Stomach (tissue), 9 donors: ENCODE results near the gene BOLA2B. TPM values are rescaled to one million over a fixed set of nuclear protein-coding genes. Genes with fewer than 3 reads are reported as not detected.

Source experiments
- DNase-seq, 2 donors: peaks; one replicate each; pipeline versions ENCODE4 v3.0.0 to v3.0.0-alpha.2; 2013 to 2019
- H3K27ac ChIP-seq, 5 donors: fragments of 200-600 bp in 4 of 5; sonication (generic) in 4 of 5; one replicate each; pipeline ENCODE4 v1.5.1; 2013 to 2019; ENCODE audit warnings: mild to moderate bottlenecking in 1 of 5, moderate library complexity in 1 of 5
- H3K27me3 ChIP-seq, 3 donors: fragments of 200-600 bp; sonication (generic); one replicate each; pipeline ENCODE4 v1.5.1; 2017 to 2019; ENCODE audit warnings: mixed run types in 1 of 3
- H3K36me3 ChIP-seq, 4 donors: fragments of 200-600 bp; sonication (generic); 1 replicate in 3 of 4; 2 replicates in 1 of 4; pipeline ENCODE4 v1.5.1; 2016 to 2019
- H3K4me1 ChIP-seq, 4 donors: fragments of 200-600 bp; sonication (generic); one replicate each; pipeline ENCODE4 v1.5.1; 2016 to 2019
- H3K4me3 ChIP-seq, 4 donors: fragments of 200-600 bp; sonication (generic) in 3 of 4; one replicate each; pipeline ENCODE4 v1.5.1; 2016 to 2019; ENCODE audit warnings: mild to moderate bottlenecking in 1 of 4
- H3K9me3 ChIP-seq, 4 donors: fragments of 200-600 bp; sonication (generic); one replicate each; pipeline ENCODE4 v1.5.1; 2016 to 2019
- EP300 ChIP-seq: sonication (generic); formaldehyde crosslinking; IDR thresholded peaks from one replicate; pipeline ENCODE4 v1.6.1; 2017; ENCODE audit warnings: antibody characterized with exemption
- POLR2A ChIP-seq, 4 donors: fragments of 450-650 bp; IDR thresholded peaks; one replicate each; pipeline ENCODE4 v1.6.1; 2016; ENCODE audit warnings: antibody characterized with exemption in 4 of 4, control low read depth in 2 of 4, mild to moderate bottlenecking in 1 of 4, moderate library complexity in 1 of 4
- POLR2AphosphoS5 ChIP-seq, 3 donors: sonication (generic); formaldehyde crosslinking; IDR thresholded peaks; one replicate each; pipeline ENCODE4 v1.6.1; 2016; ENCODE audit warnings: antibody characterized with exemption in 3 of 3
- WGBS, 5 donors: extraction: QIAGEN DNeasy Blood & Tissue Kit in 3 of 5; methylation state at CpG; one replicate each; pipeline versions ENCODE4 v1.1.5 to v1.1.7; 2013 to 2018; 5-methylcytosine and 5-hydroxymethylcytosine counted together
- intact Hi-C: fragments of 100-400 bp; cut with DNase I; formaldehyde crosslinking; loops from one replicate; pipeline ENCODE4 v1.15.1; 2023; ENCODE audit warnings: low total_unique reads
- polyA plus RNA-seq, 3 donors: library from polyadenylated mRNA; stranded (reverse); fragments of 200-250 nt; gene quantifications; one replicate each; pipeline ENCODE4 v1.2.3, GENCODE V29; 2013
- total RNA-seq, 5 donors: library from RNA; depleted of rRNA; stranded (reverse); fragments of >200 nt; gene quantifications; one replicate each; pipeline versions ENCODE4 v1.1.0 to v1.2.3, GENCODE V29; 2014 to 2016
- TF ChIP-seq, protein P1 (sequence below), 7 experiments: fragments of 450-650 bp in 4 of 7; fragments of 200-600 bp in 3 of 7; sonication (generic) in 3 of 7; IDR thresholded peaks; one replicate each; pipeline ENCODE4 v1.5.1; 2016 to 2019; ENCODE audit warnings: antibody characterized with exemption in 7 of 7, control low read depth in 2 of 7, mild to moderate bottlenecking in 1 of 7
- donor health status: healthy with polysubstance abuse.
- donor health status: Bipolar disorder and iron deficiency.
- donor health status: healthy.

BOLA2B gene
- total and polyA plus RNA-seq, 8 donors = 21.3 to 415 (median 281) TPM; not detected in 1

DNA sequence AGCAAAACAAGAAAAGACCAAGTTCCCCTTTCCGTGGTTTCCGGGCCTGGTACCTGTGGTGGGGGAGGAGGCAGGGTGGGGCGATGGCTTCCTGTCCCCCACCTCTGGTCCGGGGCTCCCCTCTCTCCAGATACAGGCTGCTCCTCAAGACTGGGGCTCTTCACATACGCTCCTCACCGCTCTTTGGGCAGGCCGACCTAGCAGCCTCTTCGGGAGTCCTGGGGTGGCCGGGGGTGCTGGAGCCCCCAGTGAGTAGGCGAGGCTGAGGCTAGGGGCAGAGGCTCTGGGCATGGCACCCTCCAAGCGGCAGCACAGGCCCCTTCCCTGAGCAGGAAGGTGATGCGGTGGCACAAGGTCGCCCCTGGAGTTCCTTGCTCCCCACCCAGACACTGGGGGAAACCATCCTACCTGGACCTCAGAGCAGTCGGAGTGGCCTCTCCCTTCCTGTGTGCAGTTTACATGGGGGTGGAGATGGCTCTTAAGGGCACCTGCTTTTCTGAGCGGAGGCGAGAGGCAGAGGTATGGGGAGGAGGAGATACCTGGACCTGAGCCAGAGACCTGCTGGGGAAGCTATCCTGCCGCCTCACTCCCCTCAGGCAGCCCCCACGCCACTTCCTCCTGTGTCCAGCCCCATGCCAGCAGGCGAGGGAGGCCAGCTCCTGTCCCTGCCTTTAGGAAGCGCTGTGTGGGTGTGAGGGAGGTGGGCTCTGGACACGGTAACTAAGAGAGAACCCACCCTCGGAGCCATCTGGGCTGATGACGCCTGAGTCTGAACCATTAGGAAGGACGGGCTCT, 9.2 kb downstream of the BOLA2B start:
- peak; percentile 53 to 67 for DNase-seq
- intact Hi-C loops = no loop called here
- Histone ChIP-seq H3K27ac (peak overlapping the region; percentile 41 to 90 (median 85)), H3K27me3 (no peaks in the 10 kb centered on the region), H3K4me3 (peak overlapping the region; percentile 54 to 65 (median 58)), H3K36me3 (peaks cover 0 to 10% (median 8%) of the 10 kb centered on the region in 4 donors), H3K9me3 (no peaks in the 10 kb centered on the region), H3K4me1 (peaks cover 7 to 41% (median 28%) of the 10 kb centered on the region in 4 donors)
- TF ChIP-seq POLR2AphosphoS5 (IDR thresholded peaks at IDR 0.05) (peak in 1 of 3 donors; percentile 13), POLR2A (IDR thresholded peaks at IDR 0.05) (no peak)
- TF ChIP-seq, protein P1, sequence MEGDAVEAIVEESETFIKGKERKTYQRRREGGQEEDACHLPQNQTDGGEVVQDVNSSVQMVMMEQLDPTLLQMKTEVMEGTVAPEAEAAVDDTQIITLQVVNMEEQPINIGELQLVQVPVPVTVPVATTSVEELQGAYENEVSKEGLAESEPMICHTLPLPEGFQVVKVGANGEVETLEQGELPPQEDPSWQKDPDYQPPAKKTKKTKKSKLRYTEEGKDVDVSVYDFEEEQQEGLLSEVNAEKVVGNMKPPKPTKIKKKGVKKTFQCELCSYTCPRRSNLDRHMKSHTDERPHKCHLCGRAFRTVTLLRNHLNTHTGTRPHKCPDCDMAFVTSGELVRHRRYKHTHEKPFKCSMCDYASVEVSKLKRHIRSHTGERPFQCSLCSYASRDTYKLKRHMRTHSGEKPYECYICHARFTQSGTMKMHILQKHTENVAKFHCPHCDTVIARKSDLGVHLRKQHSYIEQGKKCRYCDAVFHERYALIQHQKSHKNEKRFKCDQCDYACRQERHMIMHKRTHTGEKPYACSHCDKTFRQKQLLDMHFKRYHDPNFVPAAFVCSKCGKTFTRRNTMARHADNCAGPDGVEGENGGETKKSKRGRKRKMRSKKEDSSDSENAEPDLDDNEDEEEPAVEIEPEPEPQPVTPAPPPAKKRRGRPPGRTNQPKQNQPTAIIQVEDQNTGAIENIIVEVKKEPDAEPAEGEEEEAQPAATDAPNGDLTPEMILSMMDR (IDR thresholded peaks at IDR 0.05) = no peak
- WGBS, 5 donors = 32 to 52% (median 42%) methylated on average over 21 to 24 of the region's 24 CpGs

- Histone ChIP-seq H3K36me3 (peaks cover 0 to 10% (median 8%) of the 10 kb centered on the region in 4 donors), H3K27me3 (no peaks in the 10 kb centered on the region), H3K27ac (peak within 1 kb of the TSS; percentile 72 to 90 (median 85)), H3K4me1 (peaks cover 7 to 43% (median 28%) of the 10 kb centered on the region in 4 donors), H3K4me3 (peak within 1 kb of the TSS; percentile 54 to 65 (median 58)), H3K9me3 (no peaks in the 10 kb centered on the region)
- intact Hi-C loops = no loop called here
- peak; percentile 86 to 93 for DNase-seq
- 1 to 3% (median 2%) methylated on average over 53 to 81 of the region's 81 CpGs for WGBS, 5 donors
- TF ChIP-seq, protein P1 (IDR thresholded peaks at IDR 0.05) = no peak
- TF ChIP-seq POLR2AphosphoS5 (IDR thresholded peaks at IDR 0.05) = peak in 2 of 3 donors; percentile 32 to 50
Measured at GRCh38 chr16:30183233-30184095, 10.0 kb downstream of the BOLA2B start, which contains the start of gene CORO1A. TSS of gene CORO1A (plus strand) at chr16:30183602. CDS start at chr16:30185210, 1,608 bp downstream.

GRCh38 chr16:30180741-30181140, 12.7 kb downstream of the BOLA2B start:
- no peak for DNase-seq
- TF ChIP-seq EP300 = no peak
- TF ChIP-seq POLR2A (IDR thresholded peaks at IDR 0.05) = no peak
- TF ChIP-seq, protein P1 (IDR thresholded peaks at IDR 0.05) = no peak
- no peak for TF ChIP-seq POLR2AphosphoS5 (IDR thresholded peaks at IDR 0.05)

GRCh38 chr16:30179931-30180330, 13.5 kb downstream of the BOLA2B start:
- no peaks in the 10 kb centered on the region for H3K9me3 ChIP-seq
- 93 to 96% (median 94%) methylated on average over 8 to 9 of the region's 9 CpGs for WGBS, 5 donors
- H3K4me1 ChIP-seq = peaks cover 7 to 23% (median 19%) of the 10 kb centered on the region in 4 donors
- H3K27me3 ChIP-seq = no peaks in the 10 kb centered on the region
- no peaks in the 10 kb centered on the region for H3K36me3 ChIP-seq
- intact Hi-C loops = no loop called here
- DNase-seq = no peak
- H3K27ac ChIP-seq = no peak overlapping the region
- H3K4me3 ChIP-seq = no peak overlapping the region
- TF ChIP-seq POLR2A (IDR thresholded peaks at IDR 0.05) (no peak), EP300 (no peak), POLR2AphosphoS5 (IDR thresholded peaks at IDR 0.05) (no peak)
- TF ChIP-seq, protein P1 (IDR thresholded peaks at IDR 0.05) = no peak

More at GRCh38 chr16:30180741-30181140, 12.7 kb downstream of the BOLA2B start:
- Histone ChIP-seq H3K27me3 (no peaks in the 10 kb centered on the region), H3K4me3 (no peak overlapping the region), H3K27ac (no peak overlapping the region), H3K36me3 (no peaks in the 10 kb centered on the region), H3K4me1 (peaks cover 7 to 23% (median 19%) of the 10 kb centered on the region in 4 donors), H3K9me3 (no peaks in the 10 kb centered on the region)
- 67 to 85% (median 74%) methylated on average over 3 of the region's 3 CpGs for WGBS, 5 donors
- intact Hi-C loops = no loop called here
